IMR-90 (cell line): ENCODE results near the gene TCHP. TPM values are rescaled to one million over a fixed set of nuclear protein-coding genes. Genes with fewer than 3 reads are reported as not detected.

Source experiments
- ATAC-seq: fragments of 200-7000 bp; cut with Tn5 transposase; 2 replicates; pipeline ENCODE4 v1.9.1; 2020; ENCODE audit warnings: low read depth, mild to moderate bottlenecking, moderate library complexity
- BruUV-seq: library from RNA; stranded (reverse); fragments of 400-500 nt; replicated peaks from 2 replicates; lab custom pipeline; 2021; lab: Mats Ljungman, UMichigan
- CTCF ChIA-PET: fragments of 300-600 bp; formaldehyde crosslinking; extraction: SDS; loops from one replicate; lab custom pipeline; 2021; ENCODE audit warnings: antibody characterized with exemption; lab: Yijun Ruan, JAX
- POLR2A ChIA-PET: fragments of 300-600 bp; sonication (Branson Sonifier 250); formaldehyde crosslinking; loops from one replicate; lab custom pipeline; 2022; ENCODE audit warnings: antibody characterized with exemption; ENCODE audit not compliant: unreplicated experiment; lab: Charles Lee
- DNase-seq: peaks from one replicate; pipeline ENCODE4 v3.0.0; 2013
- H2AFZ ChIP-seq: replicated peaks from 2 replicates; pipeline ENCODE3; 2013; ENCODE audit warnings: low read length, mild to moderate bottlenecking; ENCODE audit not compliant: poor library complexity
- H2AK5ac ChIP-seq: 2 replicates; pipeline ENCODE4 v1.6.1; 2013; ENCODE audit warnings: low read depth, low read length, inconsistent platforms
- H2AK9ac ChIP-seq: replicated peaks from 2 replicates; pipeline ENCODE3; 2013; ENCODE audit warnings: mild to moderate bottlenecking, low read depth, low read length, moderate library complexity; ENCODE audit not compliant: poor library complexity
- H2BK120ac ChIP-seq: 2 replicates; pipeline ENCODE4 v1.6.1; 2013; ENCODE audit warnings: low read depth, low read length, inconsistent platforms
- H2BK15ac ChIP-seq: 3 replicates; pipeline ENCODE4 v1.6.1; 2013; ENCODE audit warnings: low read depth, low read length, inconsistent platforms
- H2BK20ac ChIP-seq: 2 replicates; pipeline ENCODE4 v1.6.1; 2013; ENCODE audit warnings: low read depth, mild to moderate bottlenecking, inconsistent platforms, low read length, moderate library complexity
- H2BK5ac ChIP-seq: 2 replicates; pipeline ENCODE4 v1.6.1; 2013; ENCODE audit warnings: mild to moderate bottlenecking, low read depth, low read length, inconsistent platforms; ENCODE audit not compliant: poor library complexity, severe bottlenecking
- H3K14ac ChIP-seq: replicated peaks from 2 replicates; pipeline ENCODE4 v1.6.1; 2013; ENCODE audit warnings: low read depth, low read length, inconsistent platforms
- H3K18ac ChIP-seq: 2 replicates; pipeline ENCODE4 v1.6.1; 2013; ENCODE audit warnings: low read depth, low read length, control low read depth
- H3K23ac ChIP-seq: 2 replicates; pipeline ENCODE4 v1.6.1; 2013; ENCODE audit warnings: low read depth, low read length, inconsistent platforms
- H3K27ac ChIP-seq: 2 replicates; pipeline ENCODE4 v1.5.1; 2013; ENCODE audit warnings: mild to moderate bottlenecking, control low read depth, low read length; ENCODE audit not compliant: insufficient read depth
- H3K27me3 ChIP-seq: 2 replicates; pipeline ENCODE4 v1.6.1; 2013; ENCODE audit warnings: low read length; ENCODE audit not compliant: control insufficient read depth, insufficient read depth
- H3K36me3 ChIP-seq: 2 replicates; pipeline ENCODE4 v1.6.1; 2013; ENCODE audit warnings: low read length, mixed read lengths; ENCODE audit not compliant: control insufficient read depth, insufficient read depth
- H3K4ac ChIP-seq: 2 replicates; pipeline ENCODE4 v1.6.1; 2013; ENCODE audit warnings: low read depth, low read length, inconsistent platforms
- H3K4me1 ChIP-seq: 2 replicates; pipeline ENCODE4 v1.6.1; 2013; ENCODE audit warnings: low read length, mixed read lengths; ENCODE audit not compliant: control insufficient read depth, insufficient read depth
- H3K4me2 ChIP-seq: 2 replicates; pipeline ENCODE4 v1.6.1; 2013; ENCODE audit warnings: low read depth, mild to moderate bottlenecking, control low read depth, low read length, moderate library complexity
- H3K4me3 ChIP-seq: 2 replicates; pipeline ENCODE4 v1.5.1; 2013; ENCODE audit warnings: low read depth, mild to moderate bottlenecking, control low read depth, low read length, moderate library complexity; ENCODE audit not compliant: insufficient read depth
- H3K56ac ChIP-seq: 2 replicates; pipeline ENCODE4 v1.6.1; 2013; ENCODE audit warnings: low read length, inconsistent platforms; ENCODE audit not compliant: insufficient read depth; ENCODE audit errors: extremely low read depth
- H3K79me1 ChIP-seq, 2 experiments: 2 replicates each; pipeline ENCODE4 v1.6.1; 2013; ENCODE audit warnings: low read length in 2 of 2, inconsistent platforms in 1 of 2, low read depth in 1 of 2
- H3K9ac ChIP-seq: 2 replicates; pipeline ENCODE4 v1.6.1; 2013; ENCODE audit warnings: low read depth, low read length, control low read depth
- H3K9me1 ChIP-seq: 2 replicates; pipeline ENCODE4 v1.6.1; 2013; ENCODE audit warnings: low read length, inconsistent platforms; ENCODE audit not compliant: insufficient read depth
- H3K9me3 ChIP-seq: 2 replicates; pipeline ENCODE4 v1.6.1; 2013; ENCODE audit warnings: low read length; ENCODE audit not compliant: control insufficient read depth, insufficient read depth
- H4K20me1 ChIP-seq: 2 replicates; pipeline ENCODE4 v1.6.1; 2013; ENCODE audit warnings: low read length, inconsistent platforms; ENCODE audit not compliant: insufficient read depth
- H4K5ac ChIP-seq: 2 replicates; pipeline ENCODE4 v1.6.1; 2013; ENCODE audit warnings: mild to moderate bottlenecking, low read depth, low read length, control low read depth
- H4K8ac ChIP-seq, 2 experiments: 2 replicates each; pipeline ENCODE4 v1.6.1; 2013; ENCODE audit warnings: low read depth in 2 of 2, low read length in 2 of 2, control low read depth in 1 of 2, inconsistent platforms in 1 of 2
- H4K91ac ChIP-seq: 2 replicates; pipeline ENCODE4 v1.6.1; 2013; ENCODE audit warnings: low read depth, low read length, inconsistent platforms; ENCODE audit not compliant: insufficient read depth
- CEBPB ChIP-seq: IDR thresholded peaks from 2 replicates; pipeline ENCODE4 v1.6.1; 2012; ENCODE audit warnings: low read depth, low read length, improper control_type of control experiment
- CHD1 ChIP-seq: IDR thresholded peaks from 2 replicates; pipeline ENCODE4 v1.6.1; 2012; ENCODE audit warnings: low read depth, low read length, improper control_type of control experiment
- WGBS, 2 experiments: methylation state at CpG; one replicate each; pipeline versions ENCODE4 v1.1.5 to v1.1.7; 2013; ENCODE audit warnings: missing lambda C conversion rate in 2 of 2; ENCODE audit not compliant: insufficient read length in 1 of 2; ENCODE audit errors: extremely low coverage in 2 of 2; 5-methylcytosine and 5-hydroxymethylcytosine counted together
- dilution Hi-C: fragments of 300-500 bp; cut with HindIII; formaldehyde crosslinking; loops from one replicate; pipeline ENCODE4 v1.14.3; 2018; ENCODE audit warnings: low sequenced_read_pairs; ENCODE audit not compliant: unreplicated experiment
- in situ Hi-C: fragments of 300-500 bp; cut with MboI; formaldehyde crosslinking; loops from 3 replicates; pipeline ENCODE4 v1.14.3; 2019; ENCODE audit warnings: low sequenced_read_pairs, inconsistent platforms, mixed read lengths
- intact Hi-C: fragments of 100-400 bp; cut with micrococcal nuclease; formaldehyde crosslinking; loops from 2 replicates; pipeline ENCODE4 v1.10.0; 2022
- polyA plus RNA-seq, 3 experiments: library from polyadenylated mRNA; depleted of rRNA; stranded (reverse); fragments of >200 nt; gene quantifications; 2 replicates each; pipeline ENCODE4 v1.2.3, GENCODE V29; 2012; ENCODE audit warnings: low replicate concordance in 1 of 3
- total RNA-seq: library from RNA; depleted of rRNA; stranded (reverse); fragments of >200 nt; gene quantifications from 2 replicates; pipeline ENCODE4 v1.2.3, GENCODE V29; 2012

TCHP gene
- total and polyA plus RNA-seq, 2 of the 4 experiments (the other 2 are of a cell fraction) = 6.1 to 13.4 TPM

- Histone ChIP-seq H3K9me1 (peaks cover 6% of the 10 kb centered on the region), H3K79me1 (peaks cover 9 to 33% of the 10 kb centered on the region in 2 experiments; a peak in 3 of 4 replicates), H3K4ac (no peak overlapping the region), H2BK120ac (no peak overlapping the region), H3K14ac (no peak overlapping the region), H4K20me1 (no peaks in the 10 kb centered on the region), H3K4me2 (no peak overlapping the region), H3K27me3 (no peaks in the 10 kb centered on the region), H3K36me3 (peaks cover 36% of the 10 kb centered on the region), H3K23ac (no peak overlapping the region; the same call in 1 of the 2 replicates), H3K9ac (no peak overlapping the region), H2BK15ac (no peak overlapping the region), H3K27ac (no peak overlapping the region), H4K8ac (no peak overlapping the region), H3K4me1 (0 out of 2 replicates have a peak, but pooled peaks cover 1% of the 10 kb centered on the region), H2BK20ac (no peak overlapping the region), H3K9me3 (no peaks in the 10 kb centered on the region), H4K91ac (no peak overlapping the region), H2BK5ac (no peak overlapping the region), H3K4me3 (no peak overlapping the region), H2AK5ac (no peak overlapping the region), H3K56ac (no peak overlapping the region), H4K5ac (no peak overlapping the region), H2AFZ (no peak overlapping the region), H2AK9ac (no peak overlapping the region), H3K18ac (no peak overlapping the region)
- TF ChIP-seq CHD1 (no peak), CEBPB (no peak)
- no TSS peak for BruUV-seq
- ATAC-seq = no peak
- in situ Hi-C loops = no loop called here
- CTCF ChIA-PET = interaction anchor here (1.5 kb wide), 1 partner anchor 8 kb away, joined by 3 read pairs; no protein-coding TSS in a partner anchor
- WGBS, 2 experiments = 80% methylated on average over 5 of the region's 6 CpGs; no CpG with 5 or more reads in 1 of the 2 experiments
- DNase-seq = no peak
- dilution Hi-C loops = no loop called here
- POLR2A ChIA-PET = no interaction called here
- intact Hi-C loops = no loop called here
These were observed 61.5 kb downstream of the TCHP start for GRCh38 chr12:109961612-109962011.
